HepG2 (cell line): ENCODE results near the gene BRCA1. TPM values are rescaled to one million over a fixed set of nuclear protein-coding genes. Genes with fewer than 3 reads are reported as not detected.
A peak's percentile ranks its signal among the peaks of the same experiment; 100 is the strongest.

ENCODE experiments used
- GABPA ChIP-seq, 2 experiments: IDR thresholded peaks; 2 replicates each; pipeline ENCODE4 v1.6.1; 2011 to 2016; ENCODE audit warnings: low read depth in 2 of 2, low read length in 1 of 2, missing biosample characterization in 1 of 2, missing genetic modification characterization in 1 of 2
- HOXA7 ChIP-seq: sonication (generic); formaldehyde crosslinking; IDR thresholded peaks from 2 replicates; pipeline ENCODE4 v1.8.1; 2022; ENCODE audit warnings: mild to moderate bottlenecking, missing genetic modification reagents, moderate library complexity
- IKZF4 ChIP-seq: sonication (generic); formaldehyde crosslinking; IDR thresholded peaks from 2 replicates; pipeline ENCODE4 v1.5.1; 2020; ENCODE audit warnings: borderline replicate concordance, mild to moderate bottlenecking, low read depth, missing genetic modification reagents; ENCODE audit errors: not compliant biosample characterization
- KLF9 ChIP-seq: IDR thresholded peaks from 2 replicates; pipeline ENCODE4 v1.6.1; 2016; ENCODE audit warnings: low read depth
- MLX ChIP-seq: IDR thresholded peaks from 2 replicates; pipeline ENCODE4 v1.6.1; 2016
- PLRG1 ChIP-seq: fragments of 450-650 bp; conservative IDR thresholded peaks from 2 replicates; pipeline ENCODE4 v1.6.1; 2016
- SP1 ChIP-seq, 2 experiments: fragments of 450-650 bp in 1 of 2; sonication (generic) in 1 of 2; formaldehyde crosslinking in 1 of 2; IDR thresholded peaks; 2 replicates each; pipeline versions ENCODE4 v1.4.0 to v1.6.1; 2016 to 2020; ENCODE audit warnings: missing genetic modification reagents in 1 of 2
- STAG1 ChIP-seq: sonication (generic); formaldehyde crosslinking; IDR thresholded peaks from 2 replicates; pipeline ENCODE4 v1.4.0; 2020; ENCODE audit warnings: missing genetic modification reagents
- TBP ChIP-seq: sonication (generic); formaldehyde crosslinking; IDR thresholded peaks from 2 replicates; pipeline ENCODE4 v1.5.0; 2020; ENCODE audit warnings: missing genetic modification reagents
- THAP11 ChIP-seq: IDR thresholded peaks from 2 replicates; pipeline ENCODE4 v1.6.1; 2016; ENCODE audit warnings: missing biosample characterization, missing genetic modification reagents
- XBP1 ChIP-seq: sonication (generic); formaldehyde crosslinking; IDR thresholded peaks from 2 replicates; pipeline ENCODE4 v1.5.0; 2020; ENCODE audit warnings: missing genetic modification reagents
- ZBED4 ChIP-seq: sonication (generic); formaldehyde crosslinking; IDR thresholded peaks from 2 replicates; pipeline ENCODE4 v1.4.0; 2020; ENCODE audit warnings: missing genetic modification reagents, borderline replicate concordance
- ZBTB7B ChIP-seq: sonication (generic); formaldehyde crosslinking; IDR thresholded peaks from 2 replicates; pipeline ENCODE4 v1.4.0; 2020; ENCODE audit warnings: missing genetic modification reagents
- ZFP41 ChIP-seq: sonication (generic); formaldehyde crosslinking; IDR thresholded peaks from 2 replicates; pipeline ENCODE4 v1.4.0; 2020; ENCODE audit warnings: mild to moderate bottlenecking, missing genetic modification reagents, borderline replicate concordance
- ZNF550 ChIP-seq: sonication (generic); formaldehyde crosslinking; IDR thresholded peaks from 2 replicates; pipeline ENCODE4 v1.4.0; 2020; ENCODE audit warnings: mild to moderate bottlenecking, missing genetic modification reagents, borderline replicate concordance
- ZNF563 ChIP-seq: sonication (generic); formaldehyde crosslinking; IDR thresholded peaks from 2 replicates; pipeline ENCODE4 v1.8.0; 2022; ENCODE audit warnings: mild to moderate bottlenecking, moderate library complexity, missing genetic modification reagents
- ZNF773 ChIP-seq: sonication (generic); formaldehyde crosslinking; IDR thresholded peaks from 2 replicates; pipeline ENCODE4 v1.4.0; 2020; ENCODE audit warnings: missing genetic modification reagents, borderline replicate concordance
- ZNF790 ChIP-seq: sonication (generic); formaldehyde crosslinking; IDR thresholded peaks from 2 replicates; pipeline ENCODE4 v1.8.0; 2022; ENCODE audit warnings: missing genetic modification reagents, mild to moderate bottlenecking, borderline replicate concordance
- polyA plus RNA-seq, 8 experiments: library from polyadenylated mRNA; depleted of rRNA in 3 of 8; stranded (reverse) in 7 of 8; unstranded in 1 of 8; fragments of >200 nt; fragmentation: Illumina TruSeq in 4 of 8; extraction: Trizol in 4 of 8; gene quantifications; 2 replicates each; pipeline versions ENCODE4 v1.2.1 to v1.2.3, GENCODE V29; 2011 to 2016; ENCODE audit warnings: low read depth in 4 of 8, missing spikeins in 1 of 8, mixed read lengths in 1 of 8; ENCODE audit not compliant: insufficient read depth in 1 of 8
- total RNA-seq, 5 experiments: library from RNA; depleted of rRNA; stranded (reverse); fragments of >200 nt; fragmentation: Illumina TruSeq; extraction: Trizol; gene quantifications; 2 replicates each; pipeline ENCODE4 v1.2.3, GENCODE V29; 2016; ENCODE audit warnings: low read depth in 1 of 5
- TF ChIP-seq, protein P1 (sequence below): IDR thresholded peaks from 2 replicates; pipeline ENCODE4 v1.6.1; 2016; ENCODE audit warnings: missing compliant biosample characterization, missing genetic modification reagents, borderline replicate concordance
- TF ChIP-seq, protein P2 (sequence below): sonication (generic); formaldehyde crosslinking; conservative IDR thresholded peaks from 2 replicates; pipeline ENCODE4 v1.4.0; 2020; ENCODE audit warnings: missing genetic modification reagents
- TF ChIP-seq, protein P3 (sequence below): sonication (generic); formaldehyde crosslinking; IDR thresholded peaks from 2 replicates; pipeline ENCODE4 v1.4.0; 2020; ENCODE audit warnings: missing genetic modification reagents; ENCODE audit errors: not compliant biosample characterization

The BRCA1 gene
- total and polyA plus RNA-seq, 2 of the 13 experiments (the other 11 are each of a cell fraction or from before 2014, with no cell fraction given), result 13.3 to 37.5 TPM

- TF ChIP-seq, protein P1, sequence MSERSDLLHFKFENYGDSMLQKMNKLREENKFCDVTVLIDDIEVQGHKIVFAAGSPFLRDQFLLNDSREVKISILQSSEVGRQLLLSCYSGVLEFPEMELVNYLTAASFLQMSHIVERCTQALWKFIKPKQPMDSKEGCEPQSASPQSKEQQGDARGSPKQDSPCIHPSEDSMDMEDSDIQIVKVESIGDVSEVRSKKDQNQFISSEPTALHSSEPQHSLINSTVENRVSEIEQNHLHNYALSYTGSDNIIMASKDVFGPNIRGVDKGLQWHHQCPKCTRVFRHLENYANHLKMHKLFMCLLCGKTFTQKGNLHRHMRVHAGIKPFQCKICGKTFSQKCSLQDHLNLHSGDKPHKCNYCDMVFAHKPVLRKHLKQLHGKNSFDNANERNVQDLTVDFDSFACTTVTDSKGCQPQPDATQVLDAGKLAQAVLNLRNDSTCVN (CRISPR knock-in tag), result peak; percentile 90
- TF ChIP-seq ZFP41 (CRISPR knock-in tag) (0 out of 2 replicates have a peak, but pooled peaks have one; percentile 58), MLX (CRISPR knock-in tag) (peak; percentile 86), ZBTB7B (peak; percentile 87), ZNF563 (CRISPR knock-in tag) (peak; percentile 88), ZNF790 (peak; percentile 96), PLRG1 (no peak), KLF9 (CRISPR knock-in tag) (peak; percentile 91), STAG1 (CRISPR knock-in tag) (peak; percentile 78), HOXA7 (CRISPR knock-in tag) (no peak), XBP1 (CRISPR knock-in tag) (no peak; the same call in 1 of the 2 replicates), IKZF4 (CRISPR knock-in tag) (peak; percentile 89), ZNF550 (CRISPR knock-in tag) (0 out of 2 replicates have a peak, but pooled peaks have one; percentile 51), ZNF773 (peak; percentile 78), SP1 (IDR thresholded peaks at IDR 0.05) (no peak), SP1 (CRISPR knock-in tag; IDR thresholded peaks at IDR 0.05) (peak; percentile 98), ZBED4 (CRISPR knock-in tag) (peak; percentile 75), TBP (CRISPR knock-in tag) (no peak), THAP11 (CRISPR knock-in tag) (peak; percentile 97), GABPA (IDR thresholded peaks at IDR 0.05; ENCODE audit: low read depth, low read length) (peak; percentile 87), GABPA (CRISPR knock-in tag; IDR thresholded peaks at IDR 0.05; ENCODE audit: low read depth) (peak; percentile 99)
- TF ChIP-seq, protein P2, sequence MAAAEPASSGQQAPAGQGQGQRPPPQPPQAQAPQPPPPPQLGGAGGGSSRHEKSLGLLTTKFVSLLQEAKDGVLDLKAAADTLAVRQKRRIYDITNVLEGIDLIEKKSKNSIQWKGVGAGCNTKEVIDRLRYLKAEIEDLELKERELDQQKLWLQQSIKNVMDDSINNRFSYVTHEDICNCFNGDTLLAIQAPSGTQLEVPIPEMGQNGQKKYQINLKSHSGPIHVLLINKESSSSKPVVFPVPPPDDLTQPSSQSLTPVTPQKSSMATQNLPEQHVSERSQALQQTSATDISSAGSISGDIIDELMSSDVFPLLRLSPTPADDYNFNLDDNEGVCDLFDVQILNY, result peak; percentile 75; the same call in 1 of the 2 replicates
- TF ChIP-seq, protein P3, sequence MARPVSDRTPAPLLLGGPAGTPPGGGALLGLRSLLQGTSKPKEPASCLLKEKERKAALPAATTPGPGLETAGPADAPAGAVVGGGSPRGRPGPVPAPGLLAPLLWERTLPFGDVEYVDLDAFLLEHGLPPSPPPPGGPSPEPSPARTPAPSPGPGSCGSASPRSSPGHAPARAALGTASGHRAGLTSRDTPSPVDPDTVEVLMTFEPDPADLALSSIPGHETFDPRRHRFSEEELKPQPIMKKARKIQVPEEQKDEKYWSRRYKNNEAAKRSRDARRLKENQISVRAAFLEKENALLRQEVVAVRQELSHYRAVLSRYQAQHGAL (CRISPR knock-in tag), result no peak
Measured at GRCh38 chr17:42997984-42998938, 126.9 kb downstream of the BRCA1 start, which contains the start of gene RPL27 (continued).
